Fibroblast of skin of left quadriceps (primary cell): ENCODE data around the gene C2orf92.

Source experiments
- DNase-seq, 2 experiments: peaks; one replicate each; pipeline ENCODE4 v3.0.0-alpha.2; 2013; ENCODE audit warnings: low read depth in 2 of 2

C2orf92 gene

DNA sequence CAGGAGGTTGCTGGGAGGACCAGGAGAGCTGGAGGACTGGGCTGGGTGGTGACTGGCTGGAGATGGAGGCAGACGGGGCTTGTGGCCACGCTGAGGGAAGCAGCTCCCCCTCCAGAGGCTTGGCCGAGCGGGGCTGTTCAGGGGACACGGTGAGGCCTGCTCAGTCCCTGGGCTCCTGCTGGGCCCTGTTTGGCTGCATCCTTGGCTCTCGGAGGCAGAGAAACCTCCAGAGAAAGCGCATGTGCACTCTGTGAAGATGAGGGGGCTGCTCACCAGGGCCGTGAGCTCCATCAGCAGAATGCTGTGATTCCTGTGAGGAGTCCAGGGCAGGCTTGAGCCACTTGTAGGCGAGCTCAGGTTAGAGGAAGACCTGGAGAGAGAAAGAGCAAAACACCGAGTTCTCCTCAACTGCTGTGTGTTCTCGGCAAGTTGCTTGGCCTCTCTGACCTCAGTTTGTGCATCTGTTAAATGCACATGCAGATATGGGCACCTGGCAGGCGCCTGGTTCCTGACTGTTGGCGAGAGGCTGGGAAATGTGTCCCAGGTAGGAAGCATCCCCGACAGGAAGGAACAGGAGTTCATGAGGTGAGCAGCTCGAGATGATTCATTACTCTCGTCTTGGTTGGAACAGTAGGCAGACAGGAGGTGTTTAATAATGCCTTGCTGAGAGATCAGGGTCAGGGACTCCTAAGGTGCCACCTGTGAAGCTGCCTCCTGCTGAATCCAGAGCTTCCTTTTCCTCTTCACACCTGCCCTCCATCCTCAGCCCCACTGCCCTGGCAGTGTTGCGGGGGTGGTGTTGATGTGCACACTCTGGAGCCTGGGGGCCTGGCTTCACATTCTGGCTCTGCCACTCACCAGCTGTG, 44.8 kb downstream of the C2orf92 start:
- DNase-seq, result no peak

DNA sequence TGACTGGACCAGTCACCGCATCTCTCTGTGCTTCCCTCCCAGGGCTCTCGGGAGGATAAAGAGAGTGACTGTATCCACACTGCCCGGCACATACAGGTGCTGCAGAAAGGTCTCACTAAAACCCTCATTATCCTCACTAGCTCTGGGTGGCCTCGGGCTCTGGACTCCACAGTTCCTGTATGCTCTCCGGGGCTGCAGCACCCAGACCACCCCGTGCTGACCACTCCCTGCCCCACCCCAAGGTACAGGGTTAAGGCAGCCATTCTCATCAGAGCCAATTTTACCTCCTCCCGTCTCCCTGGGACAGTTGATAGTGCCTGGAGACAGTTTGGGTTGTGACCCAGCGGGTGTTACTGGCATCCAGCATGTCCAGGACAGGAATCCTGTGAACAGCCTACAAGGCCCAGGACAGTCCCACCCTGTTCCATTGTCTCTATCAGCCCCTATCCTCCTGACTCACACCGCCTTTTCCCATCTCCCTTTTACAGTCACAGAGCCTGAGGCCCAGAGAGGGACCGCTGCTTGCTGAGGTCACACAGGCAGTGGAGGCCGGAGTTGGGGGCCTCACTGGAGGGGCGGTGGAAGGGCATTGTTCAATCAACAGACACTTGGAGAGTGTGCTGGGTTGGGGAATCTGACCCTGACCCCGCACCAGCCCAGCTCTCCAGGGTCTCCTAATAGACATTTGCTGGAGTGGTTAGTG, 45.6 kb downstream of the C2orf92 start:
- no peak for DNase-seq

DNA sequence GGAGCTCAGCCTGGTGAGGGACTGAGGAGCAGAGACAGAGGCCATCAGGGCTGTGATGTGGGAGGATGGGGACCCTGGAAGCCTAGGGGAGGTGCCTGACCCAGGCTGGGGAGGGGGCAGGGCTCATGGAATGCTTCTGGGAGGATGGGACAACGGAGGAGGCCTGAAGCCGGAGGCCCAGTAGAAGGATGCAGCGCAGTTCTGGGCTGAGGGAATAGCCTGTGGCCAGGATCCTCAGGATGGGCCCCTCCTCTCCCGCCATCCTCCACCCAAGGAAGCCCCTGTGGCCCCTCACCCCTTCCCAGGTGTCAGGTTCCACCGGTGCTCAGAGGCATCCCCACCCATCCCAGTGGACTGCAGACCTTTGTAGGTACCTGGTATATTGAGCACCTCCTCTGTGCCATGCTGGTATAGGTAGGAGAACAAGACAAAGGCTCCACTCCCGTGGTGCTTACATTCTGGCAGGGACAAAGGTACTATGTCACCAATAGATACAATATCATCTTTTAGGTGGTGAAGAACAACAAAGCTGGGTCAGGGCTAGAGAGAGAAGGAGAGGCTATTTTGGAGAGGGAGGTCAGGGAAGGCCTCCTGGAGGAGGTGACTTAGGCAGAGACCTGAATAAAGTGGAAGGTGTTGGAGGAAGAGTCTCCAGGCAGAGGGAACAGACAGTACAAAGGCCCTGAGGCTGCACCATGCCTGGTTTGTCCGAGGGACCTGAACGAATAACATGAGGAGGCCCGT, 46.6 kb downstream of the C2orf92 start:
- no peak for DNase-seq

DNA sequence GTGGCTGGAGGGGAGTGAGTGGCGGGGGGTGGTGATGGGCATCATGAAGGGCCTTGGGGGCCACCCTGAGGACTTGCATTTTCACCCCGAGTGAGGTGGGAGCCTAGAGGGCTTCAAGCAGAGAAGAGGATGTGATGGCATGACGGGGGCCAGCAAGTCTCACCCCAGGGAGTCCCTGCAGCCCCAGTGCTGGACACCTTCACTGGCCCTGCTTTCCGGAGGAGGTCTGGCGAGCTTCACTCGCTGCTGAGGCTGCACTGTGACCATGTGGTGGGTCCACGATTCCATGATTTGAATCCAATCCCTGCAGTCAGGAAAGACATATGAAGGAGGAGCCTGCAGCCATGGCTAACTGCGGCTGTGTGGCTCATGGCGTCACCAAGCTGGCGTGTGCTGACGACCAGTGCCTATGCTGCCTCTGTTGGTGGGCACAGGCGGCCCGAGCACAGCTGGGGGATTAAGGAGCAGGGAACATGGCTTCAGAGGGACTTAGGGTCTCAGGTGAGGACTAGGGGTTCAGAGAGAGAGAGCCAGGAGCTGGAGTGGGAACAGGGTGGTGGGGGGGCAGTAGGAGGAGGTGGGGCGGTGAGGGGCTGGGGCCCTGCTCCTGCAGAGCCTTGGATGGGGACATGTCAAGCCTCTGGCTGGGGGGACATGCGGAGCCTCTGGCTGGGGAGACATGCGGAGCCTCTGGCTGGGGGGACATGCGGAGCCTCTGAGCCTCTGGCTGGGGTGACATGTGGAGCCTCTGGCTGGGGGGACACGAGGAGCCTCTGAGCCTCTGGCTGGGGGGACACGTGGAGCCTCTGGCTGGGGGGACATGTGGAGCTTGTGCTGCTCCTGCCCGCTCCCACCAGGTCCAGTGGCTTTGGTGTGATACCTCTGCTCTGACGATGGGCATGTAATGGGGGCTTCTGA, 47.4 kb downstream of the C2orf92 start:
- DNase-seq, result no peak

DNA sequence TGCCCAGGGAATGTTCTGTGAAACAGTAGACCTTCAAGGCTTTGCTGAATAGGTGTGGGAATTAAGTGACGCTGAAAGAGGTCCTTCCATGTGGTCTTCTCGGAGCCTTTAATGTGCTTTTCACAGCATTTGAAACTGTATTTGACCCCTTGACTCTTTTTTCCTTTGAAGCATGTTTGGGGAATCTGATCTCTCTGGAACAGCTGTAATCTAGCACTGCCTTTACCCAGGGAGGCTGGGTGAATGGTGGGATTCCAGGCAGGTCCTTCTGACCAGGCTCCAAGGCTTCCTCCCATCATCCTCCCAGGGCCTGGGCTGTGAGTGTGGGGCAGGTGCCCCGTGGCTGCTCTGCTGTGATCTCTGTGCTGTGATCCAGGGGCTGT, 48.1 kb downstream of the C2orf92 start:
- DNase-seq, result no peak

DNA sequence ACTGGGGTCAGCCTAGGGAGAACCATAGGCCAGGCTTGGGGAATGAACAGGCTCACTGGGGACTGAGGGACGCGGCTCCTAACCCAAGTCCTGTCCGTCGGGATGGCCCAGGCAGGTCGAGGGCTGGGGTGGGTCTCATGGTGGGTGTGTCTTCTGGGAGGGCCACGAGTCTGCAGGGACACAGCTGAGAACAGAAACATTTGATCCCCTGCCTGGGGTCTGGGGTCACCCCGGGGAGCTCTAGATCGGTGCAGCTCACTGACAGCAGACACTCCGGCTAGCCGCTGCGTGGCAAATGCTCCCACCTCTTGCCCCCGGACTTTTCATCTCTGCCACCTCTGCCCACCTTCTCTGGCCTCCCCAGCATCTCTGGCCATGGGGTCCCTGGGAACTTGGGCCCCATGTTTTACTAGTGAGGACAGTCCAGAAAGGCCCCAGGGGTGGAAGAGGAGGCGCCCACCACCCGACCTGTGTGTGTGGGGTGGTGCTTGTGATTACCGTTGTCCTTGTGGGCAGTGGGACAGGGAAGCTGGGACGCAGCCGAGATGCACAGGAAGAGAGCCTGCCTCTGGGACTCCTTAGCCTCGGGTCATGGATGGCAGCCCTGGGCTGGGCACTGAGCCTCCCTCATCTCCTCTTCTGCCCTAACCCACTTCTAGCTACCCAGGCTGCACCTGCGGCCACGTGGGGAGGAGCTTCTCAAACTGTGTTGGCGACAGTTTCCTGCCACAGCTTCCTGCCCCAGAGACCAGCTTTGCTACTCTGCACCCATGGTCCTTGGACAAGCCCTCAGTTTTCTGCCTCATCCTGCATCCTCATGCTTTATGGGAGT, 48.8 kb downstream of the C2orf92 start:
- no peak for DNase-seq

DNA sequence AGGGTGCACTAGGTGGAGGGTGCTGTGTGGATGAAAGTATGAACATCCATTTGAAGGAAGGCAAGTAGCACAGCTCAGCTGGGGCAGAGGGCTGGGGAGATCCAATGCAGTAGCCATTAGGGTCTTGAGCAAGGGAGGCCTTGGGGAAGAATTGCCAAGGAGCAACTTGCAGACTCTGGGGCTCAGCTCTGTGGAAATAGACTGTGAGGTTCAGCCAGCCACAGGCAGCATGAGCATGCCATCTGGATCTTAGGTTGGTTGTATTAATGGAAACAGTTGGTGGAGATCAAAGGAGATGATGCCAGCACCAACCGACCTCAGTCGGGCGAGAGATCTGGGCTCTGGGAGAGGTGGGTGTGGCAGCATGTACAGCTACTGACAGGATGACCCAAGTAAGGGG, 49.4 kb downstream of the C2orf92 start:
- DNase-seq, result no peak

DNA sequence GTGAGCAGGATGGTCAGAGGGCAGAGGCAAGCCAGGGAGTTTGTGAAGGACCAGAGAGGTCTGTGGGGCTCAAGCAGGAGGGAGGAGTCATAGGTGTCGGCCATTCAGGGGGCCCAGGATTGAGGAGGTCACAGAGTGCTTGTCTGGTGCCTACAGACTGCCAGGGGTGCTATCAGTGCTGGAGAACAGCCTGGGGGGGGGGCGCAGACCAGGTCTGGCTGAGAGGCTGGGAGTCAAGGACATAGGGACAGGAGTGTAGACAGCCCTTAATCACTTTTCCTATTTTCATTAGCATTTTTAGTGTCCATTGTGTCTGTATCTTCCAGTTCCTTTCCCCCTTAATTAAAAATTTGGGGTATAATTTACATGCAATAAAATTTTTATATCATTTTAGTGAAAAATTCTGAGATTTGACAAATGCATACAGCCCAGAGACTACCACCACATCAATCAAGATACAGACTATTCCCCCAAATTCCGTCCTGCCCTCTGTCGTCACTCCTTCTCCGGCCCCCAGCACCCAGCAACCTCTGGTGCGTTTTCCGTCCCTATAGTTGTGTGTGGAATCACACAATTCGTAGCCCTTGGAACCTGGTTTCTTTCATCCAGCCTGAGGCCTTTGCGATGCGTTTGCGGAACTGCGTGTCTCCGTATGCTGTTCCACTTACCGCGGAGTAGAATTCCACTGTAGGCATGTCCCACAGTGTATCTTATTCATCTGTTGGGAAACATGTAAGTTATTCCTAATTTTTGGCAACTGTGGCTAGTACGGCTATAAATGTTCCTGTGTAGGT, 50.0 kb downstream of the C2orf92 start:
- no peak for DNase-seq

DNA sequence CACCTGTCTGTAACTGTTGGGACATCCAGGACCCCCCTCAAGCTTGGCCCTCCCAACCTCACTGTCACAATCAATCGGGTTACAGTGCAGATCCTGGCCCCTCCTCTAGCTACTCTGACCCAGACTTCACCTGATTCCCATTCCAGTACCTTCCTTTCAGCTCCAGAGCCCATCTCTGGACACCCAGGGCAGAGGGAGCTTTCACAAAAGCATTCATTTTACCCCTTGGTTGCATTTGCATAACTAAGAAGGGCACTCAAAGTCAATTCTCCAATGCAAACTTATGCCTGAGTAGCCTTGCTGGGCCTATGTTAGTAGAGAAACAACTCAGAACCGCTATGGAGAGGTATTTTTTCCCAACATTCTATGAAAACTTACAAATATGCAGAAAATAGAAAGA, 51.2 kb downstream of the C2orf92 start:
- DNase-seq, result no peak

DNA sequence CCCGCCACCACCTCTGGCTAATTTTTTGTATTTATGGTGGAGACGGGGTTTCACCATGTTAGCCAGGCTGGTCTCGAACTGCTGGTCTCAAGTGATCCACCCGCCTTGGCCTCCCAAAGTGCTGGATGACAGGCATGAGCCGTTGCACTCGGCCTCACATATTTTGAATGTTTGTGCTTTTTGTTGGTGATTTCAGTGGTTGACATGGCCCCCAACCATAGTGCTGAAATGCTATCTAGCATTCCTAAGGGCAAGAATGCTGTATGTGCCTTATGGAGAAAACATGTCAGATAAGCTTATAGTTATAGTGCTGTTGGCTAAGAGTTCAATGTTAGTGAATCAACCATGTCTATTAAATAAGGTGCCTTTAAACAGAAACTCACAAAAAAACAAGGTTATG, 52.7 kb downstream of the C2orf92 start:
- no peak for DNase-seq

DNA sequence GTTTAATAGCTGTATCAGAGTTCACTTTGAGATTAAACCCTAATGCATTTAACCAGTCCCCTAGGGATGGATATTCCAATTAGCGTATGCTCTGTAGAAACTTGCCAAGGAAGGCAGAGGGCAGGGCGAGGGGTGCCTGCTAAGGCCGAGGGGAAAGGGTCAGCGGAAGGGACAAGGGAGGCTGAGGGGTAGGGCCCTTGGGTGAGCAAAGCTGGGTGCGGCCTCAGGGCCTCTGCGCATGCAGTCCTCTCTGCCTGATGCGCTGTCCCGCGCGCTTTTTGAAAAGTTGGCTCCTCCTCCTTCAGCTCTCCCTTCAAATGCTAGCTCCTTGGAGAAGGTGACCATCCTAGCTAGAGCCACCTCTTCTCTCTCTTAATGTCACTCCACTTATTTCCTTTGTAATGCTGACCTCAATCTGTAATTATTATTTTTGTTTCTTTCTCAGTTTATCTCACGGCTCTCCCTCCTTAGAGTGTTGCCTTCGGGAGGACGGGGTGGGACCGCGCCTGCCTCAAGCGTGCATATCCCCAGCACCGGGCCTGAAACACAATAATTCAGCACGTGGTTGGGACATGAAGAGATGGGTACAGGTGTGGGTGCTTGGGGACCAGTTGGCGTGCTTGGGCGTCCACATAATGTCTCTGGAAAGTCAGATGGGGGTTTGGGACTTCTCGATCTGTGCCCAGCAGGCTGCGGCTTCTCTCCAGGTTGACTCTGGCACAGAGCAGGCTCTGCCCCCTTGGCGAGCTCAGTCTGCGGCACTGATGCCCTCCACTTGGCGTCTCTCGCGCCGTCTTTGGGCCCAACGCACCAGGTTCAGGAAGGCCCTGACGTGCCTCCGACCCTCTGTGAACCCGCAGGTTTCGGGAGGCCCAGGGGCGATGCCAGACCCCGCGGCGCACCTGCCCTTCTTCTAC, 53.9 kb downstream of the C2orf92 start:
- DNase-seq, result no peak

DNA sequence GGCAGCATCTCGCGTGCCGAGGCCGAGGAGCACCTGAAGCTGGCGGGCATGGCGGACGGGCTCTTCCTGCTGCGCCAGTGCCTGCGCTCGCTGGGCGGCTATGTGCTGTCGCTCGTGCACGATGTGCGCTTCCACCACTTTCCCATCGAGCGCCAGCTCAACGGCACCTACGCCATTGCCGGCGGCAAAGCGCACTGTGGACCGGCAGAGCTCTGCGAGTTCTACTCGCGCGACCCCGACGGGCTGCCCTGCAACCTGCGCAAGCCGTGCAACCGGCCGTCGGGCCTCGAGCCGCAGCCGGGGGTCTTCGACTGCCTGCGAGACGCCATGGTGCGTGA, 54.5 kb downstream of the C2orf92 start:
- DNase-seq, result no peak

DNA sequence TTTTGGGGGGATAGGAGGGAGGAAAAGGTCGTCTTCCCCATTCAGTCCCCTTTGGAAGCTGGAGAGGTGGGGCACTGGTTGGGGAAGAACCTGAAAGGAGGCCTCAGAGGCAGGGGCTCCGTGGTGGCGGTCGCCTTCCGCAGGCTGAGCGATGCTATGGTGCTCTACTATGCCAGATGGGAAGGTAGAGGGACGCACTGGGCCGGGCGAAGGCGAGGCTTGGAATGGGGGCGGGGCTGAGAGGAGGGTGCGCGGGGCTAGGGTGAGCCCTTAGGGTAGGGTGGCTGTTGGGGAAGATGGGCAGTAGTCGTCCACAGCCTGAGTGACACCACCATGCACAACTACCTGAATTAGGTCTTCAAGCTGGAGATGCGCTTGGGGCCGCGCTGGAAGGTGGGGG, 55.0 kb downstream of the C2orf92 start:
- DNase-seq, result no peak

DNA sequence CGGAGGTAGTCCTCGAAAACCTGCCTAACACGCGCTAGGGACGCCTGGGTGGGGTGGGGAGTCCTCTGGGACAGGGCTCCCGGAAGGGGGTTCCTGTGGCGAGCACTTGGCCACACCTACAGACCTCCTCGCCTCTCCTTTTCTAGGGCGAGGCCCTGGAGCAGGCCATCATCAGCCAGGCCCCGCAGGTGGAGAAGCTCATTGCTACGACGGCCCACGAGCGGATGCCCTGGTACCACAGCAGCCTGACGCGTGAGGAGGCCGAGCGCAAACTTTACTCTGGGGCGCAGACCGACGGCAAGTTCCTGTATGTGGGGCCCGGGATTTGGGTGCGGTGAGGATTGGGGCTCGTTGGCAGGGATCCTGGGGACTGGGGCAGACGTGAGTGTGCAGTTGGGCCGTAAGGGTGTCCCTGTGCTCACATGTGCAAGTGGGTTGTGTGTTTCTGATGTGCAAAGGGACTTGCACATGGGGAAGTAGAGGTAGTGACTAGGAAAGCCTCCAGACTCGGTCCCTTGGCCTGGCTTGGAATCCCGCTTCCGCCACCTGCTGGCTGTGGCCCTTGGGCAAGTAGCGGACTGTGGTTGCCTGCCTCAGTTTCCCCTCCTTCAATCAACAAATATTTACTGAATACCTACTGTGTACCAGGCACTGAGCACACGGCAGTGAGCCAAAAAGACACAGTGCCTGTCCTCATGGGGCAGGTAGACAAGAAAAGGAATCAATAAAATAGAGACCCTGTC, 55.6 kb downstream of the C2orf92 start:
- DNase-seq, result no peak

DNA sequence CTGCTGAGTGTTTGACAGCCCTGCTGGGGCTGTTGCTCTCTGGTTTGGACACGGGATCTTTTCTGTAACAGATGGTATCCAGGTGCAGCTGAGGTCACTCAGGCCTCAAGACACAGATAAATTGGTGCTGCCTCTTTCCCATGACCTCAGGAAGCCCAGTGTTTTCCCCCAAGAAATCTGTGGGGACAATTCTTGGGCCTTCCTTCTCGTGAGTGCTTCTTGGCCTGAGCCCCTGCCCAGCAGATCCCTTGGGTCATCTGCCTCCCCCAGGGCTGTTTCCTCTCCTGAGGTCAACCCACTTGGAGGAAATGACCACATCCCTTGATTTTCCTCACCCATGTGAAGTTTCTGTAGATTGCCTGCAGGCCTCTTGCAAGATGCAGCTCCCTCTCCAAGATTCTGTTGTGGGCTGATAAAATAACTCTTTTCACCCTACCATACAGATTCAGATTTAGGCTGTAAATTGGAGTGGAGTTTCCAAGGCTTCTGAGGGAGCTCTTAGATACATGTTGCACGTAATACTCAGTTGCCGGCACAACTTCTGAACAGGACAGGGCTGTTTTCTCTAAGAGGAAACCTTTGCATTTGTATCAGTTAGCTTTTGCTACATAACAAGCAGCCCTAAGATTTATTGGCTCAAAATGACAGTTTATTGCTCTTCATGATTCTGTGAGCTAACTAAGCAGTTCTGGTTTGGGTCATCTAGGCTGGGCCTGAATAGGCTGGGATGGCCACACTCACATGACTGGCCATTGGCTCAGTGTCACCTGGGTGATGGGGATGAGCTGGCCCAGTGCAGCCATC, 57.0 kb downstream of the C2orf92 start:
- DNase-seq, result no peak

DNA sequence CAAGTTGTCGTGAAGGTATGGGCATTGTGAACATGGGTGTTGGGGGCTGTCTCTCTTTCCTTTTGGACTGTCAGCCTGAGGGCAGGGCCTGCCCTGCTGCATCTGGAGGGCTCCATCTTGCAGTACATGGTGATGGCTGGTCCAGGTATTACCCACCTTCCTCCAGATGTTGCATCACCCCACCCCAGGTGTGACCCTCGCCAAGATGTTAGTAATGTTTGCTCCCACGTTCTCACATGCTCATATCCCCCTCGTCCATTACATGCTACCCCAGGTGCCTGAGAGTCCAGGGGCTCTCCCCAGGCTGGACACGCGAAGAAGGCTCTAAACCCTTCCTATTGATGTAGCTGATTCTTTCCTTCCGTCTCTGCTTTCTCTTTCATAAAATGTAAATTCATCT, 57.8 kb downstream of the C2orf92 start:
- DNase-seq, result no peak

DNA sequence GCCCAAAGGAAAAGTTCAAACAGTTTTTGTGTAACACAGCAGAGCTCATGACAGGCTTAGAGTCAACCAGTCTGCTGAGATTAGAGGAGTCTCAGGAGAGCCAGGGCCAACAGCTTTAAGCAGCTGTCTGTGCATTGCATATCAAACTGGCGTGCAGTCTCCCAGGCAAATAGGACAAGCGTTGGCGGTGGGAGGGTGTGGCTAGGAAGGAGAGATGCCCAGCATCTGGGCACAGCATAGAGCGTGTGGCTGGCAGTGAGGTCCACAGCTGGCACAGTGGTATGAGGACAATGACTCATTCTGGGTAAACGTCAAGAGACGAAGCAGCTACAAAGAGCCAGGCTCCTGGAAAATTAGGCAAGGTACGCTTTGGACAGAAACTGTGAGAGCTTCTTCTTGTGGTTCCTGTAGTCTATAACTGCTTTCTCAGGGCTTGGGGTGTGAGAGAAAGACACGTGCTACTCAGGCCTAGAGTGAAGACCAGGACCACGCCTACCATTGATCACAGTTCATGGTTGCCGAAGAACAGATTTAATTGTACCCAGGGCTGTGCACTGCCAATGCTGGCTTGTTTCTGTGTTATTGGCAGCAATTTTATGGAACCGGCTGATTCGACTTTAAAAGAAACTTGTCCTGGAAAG, 58.7 kb downstream of the C2orf92 start:
- DNase-seq, result no peak
